Measurements from ENCODE around the gene SPR. TPM values are rescaled to one million over a fixed set of nuclear protein-coding genes. Genes with fewer than 3 reads are reported as not detected.

Gene SPR
- total and polyA plus RNA-seq, 2 of the 13 experiments (the other 11 are each of a cell fraction or from before 2014, with no cell fraction given), result 34.0 to 96.0 TPM

- TF ChIP-seq ZNF75D (CRISPR knock-in tag; IDR thresholded peaks at IDR 0.05; ENCODE audit: borderline replicate concordance) (no peak), DZIP1 (CRISPR knock-in tag; IDR thresholded peaks at IDR 0.05) (no peak), ZFP91 (CRISPR knock-in tag; IDR thresholded peaks at IDR 0.05; ENCODE audit: borderline replicate concordance) (no peak), NFIB (CRISPR knock-in tag; IDR thresholded peaks at IDR 0.05; ENCODE audit: borderline replicate concordance) (no peak), AHDC1 (CRISPR knock-in tag; IDR thresholded peaks at IDR 0.05; ENCODE audit: borderline replicate concordance) (peak; percentile 51; the same call in 1 of the 2 replicates), NCOA2 (CRISPR knock-in tag; IDR thresholded peaks at IDR 0.05) (peak; percentile 78), JUNB (CRISPR knock-in tag; IDR thresholded peaks at IDR 0.05; ENCODE audit: borderline replicate concordance) (no peak), ZNF674 (CRISPR knock-in tag; IDR thresholded peaks at IDR 0.05; ENCODE audit: low read depth) (no peak), ZNF691 (CRISPR knock-in tag; IDR thresholded peaks at IDR 0.05; ENCODE audit: borderline replicate concordance, low read depth) (no peak), MTF1 (CRISPR knock-in tag; IDR thresholded peaks at IDR 0.05) (no peak), NFE2L1 (CRISPR knock-in tag; IDR thresholded peaks at IDR 0.05; ENCODE audit: borderline replicate concordance) (no peak), ZSCAN20 (CRISPR knock-in tag; IDR thresholded peaks at IDR 0.05; ENCODE audit: borderline replicate concordance) (no peak), TEAD3 (CRISPR knock-in tag; optimal IDR thresholded peaks at IDR 0.05; ENCODE audit: borderline replicate concordance) (peak; percentile 60), ZNF367 (CRISPR knock-in tag; IDR thresholded peaks at IDR 0.05; ENCODE audit: borderline replicate concordance) (no peak), CSRNP1 (CRISPR knock-in tag; IDR thresholded peaks at IDR 0.05) (no peak)
Observed at GRCh38 chr2:72888438-72889202, 1.4 kb downstream of the SPR start (continued).
